Natural killer cell (primary cell): ENCODE measurements around the gene RNF114. TPM values are rescaled to one million over a fixed set of nuclear protein-coding genes. Genes with fewer than 3 reads are reported as not detected.

Experiments used
- ATAC-seq, 3 donors: fragments of 150-1000 bp in 2 of 3; fragments of 200-7000 bp in 1 of 3; cut with Tn5 transposase; 1 replicate in 1 of 3; 2 replicates in 2 of 3; pipeline ENCODE4 v1.10.0; 2021; ENCODE audit warnings: mild to moderate bottlenecking in 2 of 3, moderate library complexity in 2 of 3
- DNase-seq, 2 donors: peaks; one replicate each; pipeline versions ENCODE4 v3.0.0 to v3.0.0-alpha.2; 2013 to 2021; ENCODE audit warnings: mixed read lengths in 1 of 2
- H3K27ac ChIP-seq: one replicate; pipeline ENCODE4 v1.5.1; 2013; ENCODE audit warnings: mild to moderate bottlenecking, low read length
- H3K27me3 ChIP-seq: one replicate; pipeline ENCODE4 v1.6.1; 2013; ENCODE audit warnings: low read length; ENCODE audit not compliant: control insufficient read depth, insufficient read depth
- H3K36me3 ChIP-seq: one replicate; pipeline ENCODE4 v1.6.1; 2013; ENCODE audit warnings: low read length; ENCODE audit not compliant: control insufficient read depth, insufficient read depth
- H3K4me1 ChIP-seq: one replicate; pipeline ENCODE4 v1.6.1; 2013; ENCODE audit warnings: low read length; ENCODE audit not compliant: control insufficient read depth, insufficient read depth
- H3K4me3 ChIP-seq: one replicate; pipeline ENCODE4 v1.5.1; 2013; ENCODE audit warnings: low read length
- H3K9me3 ChIP-seq: one replicate; pipeline ENCODE4 v1.6.1; 2013; ENCODE audit warnings: low read length; ENCODE audit not compliant: control insufficient read depth, insufficient read depth
- H3K27ac Mint-ChIP-seq, 2 donors: one replicate each; pipeline ENCODE4 v1.8.0; 2022; ENCODE audit warnings: mild to moderate bottlenecking in 2 of 2, mixed read lengths in 2 of 2, moderate library complexity in 1 of 2
- H3K27me3 Mint-ChIP-seq, 2 donors: one replicate each; pipeline ENCODE4 v1.8.0; 2022; ENCODE audit warnings: low read depth in 2 of 2, mixed read lengths in 2 of 2
- H3K36me3 Mint-ChIP-seq: one replicate; pipeline ENCODE4 v1.8.0; 2022; ENCODE audit warnings: mixed read lengths
- H3K4me1 Mint-ChIP-seq, 2 donors: one replicate each; pipeline ENCODE4 v1.8.0; 2022; ENCODE audit warnings: mixed read lengths in 2 of 2
- H3K4me3 Mint-ChIP-seq: one replicate; pipeline ENCODE4 v1.8.0; 2022; ENCODE audit warnings: mild to moderate bottlenecking, moderate library complexity, mixed read lengths
- H3K9me3 Mint-ChIP-seq, 2 donors: one replicate each; pipeline ENCODE4 v1.8.0; 2022; ENCODE audit warnings: mixed read lengths in 2 of 2
- WGBS: methylation state at CpG from one replicate; pipeline ENCODE4 v1.1.7; 2013; ENCODE audit warnings: missing lambda C conversion rate; ENCODE audit not compliant: insufficient coverage; 5-methylcytosine and 5-hydroxymethylcytosine counted together
- intact Hi-C: fragments of 100-400 bp; cut with micrococcal nuclease; formaldehyde crosslinking; loops from one replicate; pipeline ENCODE4 v1.14.2; 2022
- total RNA-seq, 4 donors: library from RNA; stranded (reverse); fragments of 120-200 nt in 1 of 4; gene quantifications; one replicate each; pipeline versions ENCODE4 v1.2.3 to v1.2.4, GENCODE V29; 2013 to 2022
- TF ChIP-seq, protein P1 (sequence below): fragments of 200-600 bp; IDR thresholded peaks from one replicate; pipeline ENCODE4 v1.8.0; 2022; ENCODE audit warnings: antibody characterized with exemption

RNF114 gene
- total RNA-seq, 3 donors from 2014 or later (not counting 1 experiment from before 2014, with no cell fraction given), result 92.3 to 108 (median 100) TPM

DNA sequence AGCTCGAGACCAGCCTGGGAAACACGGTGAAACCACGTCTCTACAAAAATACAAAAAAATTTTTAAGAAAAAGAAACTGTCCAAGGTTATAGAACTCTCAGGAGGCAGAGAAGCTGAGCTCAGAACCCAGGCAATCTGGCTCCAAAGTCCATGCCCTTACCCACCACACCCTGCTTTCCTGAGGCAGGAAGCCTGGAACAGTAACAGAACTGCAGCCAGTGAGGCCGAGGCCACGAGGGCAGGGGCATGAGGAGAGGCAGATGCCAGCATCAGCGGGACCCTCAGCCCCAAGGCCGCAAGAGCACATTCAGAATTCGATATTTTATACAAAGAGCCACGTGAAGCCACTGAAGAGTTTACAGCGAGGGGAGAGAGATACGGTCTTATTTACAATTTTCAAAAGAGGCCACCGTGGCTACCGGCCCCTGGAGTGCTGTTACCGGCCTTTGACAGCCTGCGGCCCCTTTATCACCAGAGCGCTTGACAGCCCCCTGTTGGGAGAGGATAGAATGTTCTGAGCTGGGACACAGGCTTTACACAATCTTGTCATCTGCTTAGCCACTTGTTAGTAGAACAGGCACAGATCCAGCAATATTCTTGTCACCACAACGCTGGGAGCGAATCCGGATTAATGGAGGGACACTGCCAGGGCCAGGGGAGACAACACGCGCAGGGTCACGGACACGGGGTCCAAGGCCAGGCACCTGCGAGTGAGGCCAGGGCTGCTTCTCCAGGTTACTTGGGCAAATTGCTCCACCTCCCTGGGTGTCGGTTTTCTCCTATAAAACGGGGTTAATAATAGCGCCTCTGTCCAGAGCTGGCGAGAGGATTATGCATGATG is 26.5 kb upstream of the RNF114 start:
- ATAC-seq, result no peak
- Mint-ChIP-seq H3K27me3 (no peaks in the 10 kb centered on the region), H3K4me3 (no peak overlapping the region), H3K4me1 (peaks cover 21 to 38% of the 10 kb centered on the region in 2 donors), H3K36me3 (peaks cover 8% of the 10 kb centered on the region), H3K27ac (peak overlapping the region in 1 of 2 donors; percentile 21), H3K9me3 (no peaks in the 10 kb centered on the region)
- 94% methylated on average over 28 of the region's 28 CpGs for WGBS
- peaks cover 22% of the 10 kb centered on the region for H3K36me3 ChIP-seq
- intact Hi-C loops, result no loop called here
- TF ChIP-seq, protein P1, sequence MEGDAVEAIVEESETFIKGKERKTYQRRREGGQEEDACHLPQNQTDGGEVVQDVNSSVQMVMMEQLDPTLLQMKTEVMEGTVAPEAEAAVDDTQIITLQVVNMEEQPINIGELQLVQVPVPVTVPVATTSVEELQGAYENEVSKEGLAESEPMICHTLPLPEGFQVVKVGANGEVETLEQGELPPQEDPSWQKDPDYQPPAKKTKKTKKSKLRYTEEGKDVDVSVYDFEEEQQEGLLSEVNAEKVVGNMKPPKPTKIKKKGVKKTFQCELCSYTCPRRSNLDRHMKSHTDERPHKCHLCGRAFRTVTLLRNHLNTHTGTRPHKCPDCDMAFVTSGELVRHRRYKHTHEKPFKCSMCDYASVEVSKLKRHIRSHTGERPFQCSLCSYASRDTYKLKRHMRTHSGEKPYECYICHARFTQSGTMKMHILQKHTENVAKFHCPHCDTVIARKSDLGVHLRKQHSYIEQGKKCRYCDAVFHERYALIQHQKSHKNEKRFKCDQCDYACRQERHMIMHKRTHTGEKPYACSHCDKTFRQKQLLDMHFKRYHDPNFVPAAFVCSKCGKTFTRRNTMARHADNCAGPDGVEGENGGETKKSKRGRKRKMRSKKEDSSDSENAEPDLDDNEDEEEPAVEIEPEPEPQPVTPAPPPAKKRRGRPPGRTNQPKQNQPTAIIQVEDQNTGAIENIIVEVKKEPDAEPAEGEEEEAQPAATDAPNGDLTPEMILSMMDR, result no peak
- peaks cover 14% of the 10 kb centered on the region for H3K4me1 ChIP-seq
- H3K27ac ChIP-seq, result no peak overlapping the region
- H3K9me3 ChIP-seq, result no peaks in the 10 kb centered on the region
- no peak overlapping the region for H3K4me3 ChIP-seq
- no peaks in the 10 kb centered on the region for H3K27me3 ChIP-seq
- no peak for DNase-seq

DNA sequence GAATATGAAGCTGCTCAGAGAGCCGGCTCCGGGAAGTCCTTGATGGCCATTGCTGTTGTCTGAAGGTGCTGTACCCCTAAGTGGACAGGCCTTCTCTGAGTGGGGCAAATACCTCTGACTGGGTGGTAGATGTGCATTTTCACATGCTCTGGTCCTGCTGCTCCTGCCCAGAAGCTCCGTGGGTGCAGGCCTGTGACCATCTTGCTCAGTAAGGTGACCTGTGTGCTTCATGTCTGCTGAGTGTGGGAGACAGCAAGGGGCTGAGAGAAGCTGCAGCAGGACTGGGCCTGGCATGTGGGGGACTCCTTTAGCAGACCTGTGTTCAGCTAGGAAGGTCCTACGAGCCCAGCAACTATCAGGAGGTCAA is 25.9 kb upstream of the RNF114 start:
- intact Hi-C loops, result no loop called here
- H3K4me1 Mint-ChIP-seq, result peaks cover 24 to 37% of the 10 kb centered on the region in 2 donors
- DNase-seq, result no peak
- H3K27ac Mint-ChIP-seq, result no peak overlapping the region
- no peaks in the 10 kb centered on the region for H3K9me3 ChIP-seq
- H3K27me3 ChIP-seq, result no peaks in the 10 kb centered on the region
- TF ChIP-seq, protein P1, result no peak
- no peak for ATAC-seq
- no peak overlapping the region for H3K4me3 ChIP-seq
- WGBS, result 97% methylated on average over 4 of the region's 4 CpGs
- no peaks in the 10 kb centered on the region for H3K9me3 Mint-ChIP-seq
- peaks cover 17% of the 10 kb centered on the region for H3K4me1 ChIP-seq
- no peak overlapping the region for H3K27ac ChIP-seq
- H3K27me3 Mint-ChIP-seq, result no peaks in the 10 kb centered on the region
- H3K36me3 Mint-ChIP-seq, result peaks cover 5% of the 10 kb centered on the region
- H3K4me3 Mint-ChIP-seq, result no peak overlapping the region
- H3K36me3 ChIP-seq, result peaks cover 20% of the 10 kb centered on the region

DNA sequence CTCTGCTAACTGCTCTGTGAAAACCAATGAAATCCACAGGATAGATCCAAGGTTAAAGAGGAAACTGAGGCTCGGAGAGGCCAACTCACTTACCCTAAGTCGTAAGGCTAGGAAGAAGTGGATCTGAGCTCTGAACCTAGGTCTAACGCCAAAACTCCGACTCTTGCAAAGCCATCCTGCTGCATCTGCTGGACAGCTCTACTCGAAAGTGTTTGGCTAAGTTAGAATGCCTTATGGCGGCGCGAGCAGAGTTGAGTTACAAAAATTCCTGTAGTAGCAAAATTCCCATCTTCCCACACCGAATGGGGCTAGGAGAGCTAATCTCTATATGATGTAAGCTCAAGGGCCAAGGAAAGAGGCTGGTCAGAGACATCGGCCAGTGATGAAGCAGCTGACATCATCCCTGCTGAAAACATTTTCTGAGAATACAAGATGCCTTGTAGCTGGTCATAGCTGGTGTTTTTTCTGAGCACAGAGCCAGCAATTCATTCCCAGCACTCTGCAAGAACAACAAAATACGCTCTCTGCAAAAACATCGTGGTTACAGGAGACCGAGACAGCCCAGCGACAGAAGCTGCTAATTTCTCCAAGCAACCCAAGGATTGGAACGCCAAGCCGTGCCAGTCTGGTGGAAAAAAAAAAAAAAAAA is 22.7 kb upstream of the RNF114 start:
- peak overlapping the region; percentile 98 for H3K4me3 Mint-ChIP-seq
- no peaks in the 10 kb centered on the region for H3K27me3 ChIP-seq
- 94% methylated on average over 16 of the region's 16 CpGs for WGBS
- H3K9me3 Mint-ChIP-seq, result no peaks in the 10 kb centered on the region
- peaks cover 41 to 46% of the 10 kb centered on the region in 2 donors for H3K4me1 Mint-ChIP-seq
- no peak for ATAC-seq
- no peak overlapping the region for H3K27ac ChIP-seq
- H3K9me3 ChIP-seq, result no peaks in the 10 kb centered on the region
- H3K27me3 Mint-ChIP-seq, result no peaks in the 10 kb centered on the region
- peaks cover 26% of the 10 kb centered on the region for H3K4me1 ChIP-seq
- no peaks in the 10 kb centered on the region for H3K36me3 ChIP-seq
- TF ChIP-seq, protein P1, result no peak
- no peak for DNase-seq
- intact Hi-C loops, result no loop called here
- H3K36me3 Mint-ChIP-seq, result no peaks in the 10 kb centered on the region
- peak overlapping the region; percentile 100 for H3K27ac Mint-ChIP-seq
- no peak overlapping the region for H3K4me3 ChIP-seq
